LoVo (cell line): ENCODE measurements around the gene KCTD20.
A peak's percentile ranks its signal among the peaks of the same experiment; 100 is the strongest.
"Not testable (repeated sequence)": the region's sequence is repeated elsewhere in the genome, so short reads cannot be mapped to it uniquely, and the experiment has no call there.

ENCODE experiments used
- DNase-seq: peaks from one replicate; pipeline ENCODE4 v3.0.0-alpha.2; 2016; ENCODE audit warnings: low spot score

KCTD20 gene

GRCh38 chr6:36442671-36443470 lies at the start of gene KCTD20, which contains the start of gene PXT1:
Gene KCTD20, plus strand, starts transcription at chr6:36443000. Its CDS starts 27,098 bp downstream, at chr6:36470098.
Gene PXT1, minus strand, starts transcription at chr6:36442854. Its CDS starts 16,772 bp downstream, at chr6:36426082.
- DNase-seq, result peak; percentile 86

- no peak for DNase-seq
These were observed 42.8 kb upstream of the KCTD20 start for GRCh38 chr6:36399970-36400369.

- no peak for DNase-seq
These were observed 40.3 kb upstream of the KCTD20 start for GRCh38 chr6:36402481-36402880.

- no peak for DNase-seq
These were observed 38.6 kb upstream of the KCTD20 start for GRCh38 chr6:36404164-36404563.

GRCh38 chr6:36409718-36410117 lies 33.1 kb upstream of the KCTD20 start:
- not testable (repeated sequence) for DNase-seq

GRCh38 chr6:36413489-36414480 lies 29.0 kb upstream of the KCTD20 start:
- DNase-seq, result no peak

GRCh38 chr6:36414481-36414880 lies 28.3 kb upstream of the KCTD20 start:
- DNase-seq, result no peak

- no peak for DNase-seq
These were observed 24.2 kb upstream of the KCTD20 start for GRCh38 chr6:36418558-36418957.

GRCh38 chr6:36419310-36419709 lies 23.5 kb upstream of the KCTD20 start:
- no peak for DNase-seq

- DNase-seq, result no peak
These were observed 20.1 kb upstream of the KCTD20 start for GRCh38 chr6:36422714-36423100.

- peak; percentile 99 for DNase-seq
These were observed 19.5 kb upstream of the KCTD20 start for GRCh38 chr6:36423101-36423824.

- DNase-seq, result no peak
These were observed 16.2 kb upstream of the KCTD20 start for GRCh38 chr6:36426622-36427021.

- DNase-seq, result no peak
These were observed 13.9 kb upstream of the KCTD20 start for GRCh38 chr6:36428911-36429310.

GRCh38 chr6:36430351-36430750 lies 12.4 kb upstream of the KCTD20 start:
- DNase-seq, result no peak

GRCh38 chr6:36431197-36431596 lies 11.6 kb upstream of the KCTD20 start:
- no peak for DNase-seq

GRCh38 chr6:36432151-36432671 lies 10.6 kb upstream of the KCTD20 start:
- DNase-seq, result no peak

GRCh38 chr6:36436466-36436865 lies 6.3 kb upstream of the KCTD20 start:
- no peak for DNase-seq

GRCh38 chr6:36441307-36441894 lies 1.4 kb upstream of the KCTD20 start:
- DNase-seq, result peak; percentile 96

- DNase-seq, result no peak
These were observed 613 bp upstream of the KCTD20 start for GRCh38 chr6:36442103-36442670.

- peak; percentile 40 for DNase-seq
These were observed 950 bp downstream of the KCTD20 start for GRCh38 chr6:36443471-36444428.
